HG02642 (cell line): Measurements from ENCODE around the gene CADPS2.

Experiments used
- ATAC-seq: cut with Tn5 transposase; IDR thresholded peaks from one replicate; pipeline ENCODE4 v1.9.1; 2021; ENCODE audit warnings: mild to moderate bottlenecking; ENCODE audit not compliant: unreplicated experiment, poor library complexity

The CADPS2 gene

GRCh38 chr7:122626785-122627184 is 259.5 kb downstream of the CADPS2 start:
- ATAC-seq: no peak

- ATAC-seq: no peak
Measured at GRCh38 chr7:122622682-122623081, 263.6 kb downstream of the CADPS2 start.

- no peak for ATAC-seq
Measured at GRCh38 chr7:122619664-122620063, 266.6 kb downstream of the CADPS2 start.

- no peak for ATAC-seq
Measured at GRCh38 chr7:122618585-122619189, 267.6 kb downstream of the CADPS2 start.

- ATAC-seq: no peak
Measured at GRCh38 chr7:122616951-122617350, 269.3 kb downstream of the CADPS2 start.

- ATAC-seq: no peak
Measured at GRCh38 chr7:122605929-122606328, 280.3 kb downstream of the CADPS2 start.

- ATAC-seq: no peak
Measured at GRCh38 chr7:122604251-122604650, 282.0 kb downstream of the CADPS2 start.

- ATAC-seq: no peak
Measured at GRCh38 chr7:122602800-122603199, 283.5 kb downstream of the CADPS2 start.

GRCh38 chr7:122600630-122601029 is 285.6 kb downstream of the CADPS2 start:
- no peak for ATAC-seq

GRCh38 chr7:122600042-122600441 is 286.2 kb downstream of the CADPS2 start:
- no peak for ATAC-seq

GRCh38 chr7:122597277-122597676 is 289.0 kb downstream of the CADPS2 start:
- ATAC-seq: no peak

- no peak for ATAC-seq
Measured at GRCh38 chr7:122595885-122596284, 290.4 kb downstream of the CADPS2 start.

GRCh38 chr7:122588621-122589020 is 297.6 kb downstream of the CADPS2 start:
- ATAC-seq: no peak

- no peak for ATAC-seq
Measured at GRCh38 chr7:122584676-122585251, 301.5 kb downstream of the CADPS2 start.

- ATAC-seq: no peak
Measured at GRCh38 chr7:122578350-122578749, 307.9 kb downstream of the CADPS2 start.

GRCh38 chr7:122577449-122578003 is 308.7 kb downstream of the CADPS2 start:
- ATAC-seq: no peak

GRCh38 chr7:122572706-122573105 is 313.6 kb downstream of the CADPS2 start:
- no peak for ATAC-seq

- no peak for ATAC-seq
Measured at GRCh38 chr7:122561326-122561725, 324.9 kb downstream of the CADPS2 start.

- ATAC-seq: no peak
Measured at GRCh38 chr7:122556873-122557542, 329.3 kb downstream of the CADPS2 start.

- ATAC-seq: no peak
Measured at GRCh38 chr7:122556219-122556618, 330.0 kb downstream of the CADPS2 start.

GRCh38 chr7:122553761-122554160 is 332.5 kb downstream of the CADPS2 start:
- ATAC-seq: no peak

- no peak for ATAC-seq
Measured at GRCh38 chr7:122552769-122553168, 333.5 kb downstream of the CADPS2 start.
